ENCODE results near the gene TRIM6.

GRCh38 chr11:5646139-5646538 lies 49.7 kb downstream of the TRIM6 start:
- TF ChIP-seq, protein P1, sequence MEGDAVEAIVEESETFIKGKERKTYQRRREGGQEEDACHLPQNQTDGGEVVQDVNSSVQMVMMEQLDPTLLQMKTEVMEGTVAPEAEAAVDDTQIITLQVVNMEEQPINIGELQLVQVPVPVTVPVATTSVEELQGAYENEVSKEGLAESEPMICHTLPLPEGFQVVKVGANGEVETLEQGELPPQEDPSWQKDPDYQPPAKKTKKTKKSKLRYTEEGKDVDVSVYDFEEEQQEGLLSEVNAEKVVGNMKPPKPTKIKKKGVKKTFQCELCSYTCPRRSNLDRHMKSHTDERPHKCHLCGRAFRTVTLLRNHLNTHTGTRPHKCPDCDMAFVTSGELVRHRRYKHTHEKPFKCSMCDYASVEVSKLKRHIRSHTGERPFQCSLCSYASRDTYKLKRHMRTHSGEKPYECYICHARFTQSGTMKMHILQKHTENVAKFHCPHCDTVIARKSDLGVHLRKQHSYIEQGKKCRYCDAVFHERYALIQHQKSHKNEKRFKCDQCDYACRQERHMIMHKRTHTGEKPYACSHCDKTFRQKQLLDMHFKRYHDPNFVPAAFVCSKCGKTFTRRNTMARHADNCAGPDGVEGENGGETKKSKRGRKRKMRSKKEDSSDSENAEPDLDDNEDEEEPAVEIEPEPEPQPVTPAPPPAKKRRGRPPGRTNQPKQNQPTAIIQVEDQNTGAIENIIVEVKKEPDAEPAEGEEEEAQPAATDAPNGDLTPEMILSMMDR (IDR thresholded peaks at IDR 0.05; ENCODE audit: insufficient read depth, low read depth, low read length): no peak
- no peak for TF ChIP-seq EZH2 (IDR thresholded peaks at IDR 0.05; ENCODE audit: insufficient read depth, low read length)
